ENCODE data around the gene KCTD10.
"Not testable (repeated sequence)": the region's sequence is repeated elsewhere in the genome, so short reads cannot be mapped to it uniquely, and the experiment has no call there.

The KCTD10 gene

GRCh38 chr12:109428804-109429203 lies 48.3 kb downstream of the KCTD10 start:
- peaks cover 11% of the 10 kb centered on the region for H3K4me1 ChIP-seq (ENCODE audit: insufficient read depth, low read length)
- not testable (repeated sequence) for H3K27ac ChIP-seq (ENCODE audit: low read depth, low read length); H3K27me3 ChIP-seq (ENCODE audit: control insufficient read depth in 1 of 2, insufficient read depth in 2 of 2, low read length in 2 of 2); H3K36me3 ChIP-seq (ENCODE audit: insufficient read depth, low read length); H3K4me3 ChIP-seq (ENCODE audit: low read depth in 1 of 2, low read length in 2 of 2); H3K9me3 ChIP-seq (ENCODE audit: low read length); H3K9ac ChIP-seq (ENCODE audit: low read length)

DNA sequence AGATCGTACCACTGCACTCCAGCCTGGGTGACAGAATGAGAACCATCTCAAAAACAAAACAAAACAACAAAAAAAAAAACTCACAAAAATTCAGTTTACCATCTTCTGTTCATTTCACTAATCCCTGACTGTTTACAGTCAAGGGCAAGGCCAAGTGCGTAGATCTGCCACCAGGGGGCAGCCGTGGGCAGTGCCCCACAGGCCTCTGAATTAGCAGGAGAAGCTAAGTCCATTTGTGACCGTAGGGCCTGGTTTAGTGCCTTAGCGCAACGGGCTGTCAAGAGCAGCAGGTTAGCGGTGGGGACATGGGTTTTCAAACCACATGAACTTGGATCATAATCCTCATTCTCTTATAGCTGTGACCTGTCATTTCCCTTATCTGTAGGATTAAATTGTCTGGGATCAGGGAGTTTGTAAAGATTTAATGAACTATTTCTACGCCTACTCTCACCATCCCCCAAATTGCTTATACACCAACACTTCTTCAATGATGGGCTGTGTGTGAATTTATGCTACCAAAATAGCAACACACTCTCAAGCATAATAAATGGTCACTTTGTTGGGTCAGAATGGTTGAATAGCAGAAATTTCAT lies 49.0 kb downstream of the KCTD10 start:
- peaks cover 5% of the 10 kb centered on the region for H3K4me1 ChIP-seq (ENCODE audit: insufficient read depth, low read length)
- H3K27me3 ChIP-seq (ENCODE audit: control insufficient read depth in 1 of 2, insufficient read depth in 2 of 2, low read length in 2 of 2), result no peaks in the 10 kb centered on the region
- H3K9ac ChIP-seq (ENCODE audit: low read length), result no peak overlapping the region
- no peaks in the 10 kb centered on the region for H3K9me3 ChIP-seq (ENCODE audit: low read length)
- no peak overlapping the region for H3K27ac ChIP-seq (ENCODE audit: low read depth, low read length)
- no peak overlapping the region for H3K4me3 ChIP-seq (ENCODE audit: low read depth in 1 of 2, low read length in 2 of 2)
- no peaks in the 10 kb centered on the region for H3K36me3 ChIP-seq (ENCODE audit: insufficient read depth, low read length)

GRCh38 chr12:109423392-109423791 lies 53.7 kb downstream of the KCTD10 start:
- Histone ChIP-seq H3K36me3 (ENCODE audit: insufficient read depth, low read length) (no peaks in the 10 kb centered on the region), H3K27me3 (ENCODE audit: control insufficient read depth in 1 of 2, insufficient read depth in 2 of 2, low read length in 2 of 2) (no peaks in the 10 kb centered on the region), H3K4me1 (ENCODE audit: insufficient read depth, low read length) (no peaks in the 10 kb centered on the region), H3K9ac (ENCODE audit: low read length) (no peak overlapping the region), H3K27ac (ENCODE audit: low read depth, low read length) (no peak overlapping the region), H3K4me3 (ENCODE audit: low read depth in 1 of 2, low read length in 2 of 2) (no peak overlapping the region), H3K9me3 (ENCODE audit: low read length) (no peaks in the 10 kb centered on the region)

GRCh38 chr12:109422251-109422650 lies 54.8 kb downstream of the KCTD10 start:
- no peak overlapping the region for H3K27ac ChIP-seq (ENCODE audit: low read depth, low read length)
- H3K9ac ChIP-seq (ENCODE audit: low read length), result no peak overlapping the region
- no peak overlapping the region for H3K4me3 ChIP-seq (ENCODE audit: low read depth in 1 of 2, low read length in 2 of 2)
- H3K4me1 ChIP-seq (ENCODE audit: insufficient read depth, low read length), result no peaks in the 10 kb centered on the region
- no peaks in the 10 kb centered on the region for H3K27me3 ChIP-seq (ENCODE audit: control insufficient read depth in 1 of 2, insufficient read depth in 2 of 2, low read length in 2 of 2)
- H3K9me3 ChIP-seq (ENCODE audit: low read length), result no peaks in the 10 kb centered on the region
- H3K36me3 ChIP-seq (ENCODE audit: insufficient read depth, low read length), result no peaks in the 10 kb centered on the region

DNA sequence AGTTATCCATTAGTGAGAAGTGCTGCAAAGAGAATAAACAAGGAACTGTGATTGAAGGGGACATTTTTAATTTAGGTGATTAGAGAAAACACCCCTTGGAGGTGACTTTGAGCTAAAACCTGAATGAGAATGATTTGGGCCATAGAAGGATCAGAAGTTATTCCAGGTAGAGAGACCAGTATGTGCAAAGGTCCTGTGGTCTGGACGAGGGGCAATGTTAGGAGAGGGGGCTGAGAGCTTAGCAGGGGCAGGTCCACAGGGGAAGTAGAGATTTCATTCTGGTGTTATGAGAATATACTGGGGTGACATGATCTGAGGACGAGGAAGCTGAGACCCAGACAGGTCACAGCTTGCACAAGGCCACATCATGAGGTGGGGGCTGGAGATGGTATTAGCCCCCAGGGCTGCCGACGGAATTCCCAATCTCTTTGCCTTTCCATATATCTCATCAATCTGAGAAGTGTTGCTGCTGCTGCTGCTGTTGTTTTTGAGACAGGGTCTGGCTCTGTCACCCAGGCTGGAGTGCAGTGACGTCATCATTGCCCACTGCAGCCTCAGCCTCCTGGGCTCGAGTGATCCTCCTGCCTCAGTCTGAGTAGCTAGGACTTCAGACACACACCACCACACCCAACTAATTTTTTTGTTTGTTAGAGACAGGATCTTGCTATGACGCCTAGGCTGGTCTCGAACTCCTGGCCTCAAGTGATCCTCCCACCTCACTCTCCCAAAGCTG lies 55.6 kb downstream of the KCTD10 start:
- no peaks in the 10 kb centered on the region for H3K27me3 ChIP-seq (ENCODE audit: control insufficient read depth in 1 of 2, insufficient read depth in 2 of 2, low read length in 2 of 2)
- H3K9me3 ChIP-seq (ENCODE audit: low read length), result no peaks in the 10 kb centered on the region
- H3K4me1 ChIP-seq (ENCODE audit: insufficient read depth, low read length), result no peaks in the 10 kb centered on the region
- no peaks in the 10 kb centered on the region for H3K36me3 ChIP-seq (ENCODE audit: insufficient read depth, low read length)
- H3K27ac ChIP-seq (ENCODE audit: low read depth, low read length), result no peak overlapping the region
- H3K9ac ChIP-seq (ENCODE audit: low read length), result no peak overlapping the region
- H3K4me3 ChIP-seq (ENCODE audit: low read depth in 1 of 2, low read length in 2 of 2), result no peak overlapping the region

GRCh38 chr12:109418848-109419480 lies 58.1 kb downstream of the KCTD10 start:
- Histone ChIP-seq H3K4me1 (ENCODE audit: insufficient read depth, low read length) (no peaks in the 10 kb centered on the region), H3K9me3 (ENCODE audit: low read length) (no peaks in the 10 kb centered on the region), H3K4me3 (ENCODE audit: low read depth in 1 of 2, low read length in 2 of 2) (no peak overlapping the region), H3K9ac (ENCODE audit: low read length) (no peak overlapping the region), H3K36me3 (ENCODE audit: insufficient read depth, low read length) (no peaks in the 10 kb centered on the region), H3K27ac (ENCODE audit: low read depth, low read length) (no peak overlapping the region), H3K27me3 (ENCODE audit: control insufficient read depth in 1 of 2, insufficient read depth in 2 of 2, low read length in 2 of 2) (no peaks in the 10 kb centered on the region)

GRCh38 chr12:109406147-109406546 lies 71.0 kb downstream of the KCTD10 start:
- H3K9me3 ChIP-seq (ENCODE audit: low read length); H3K27ac ChIP-seq (ENCODE audit: low read depth, low read length); H3K4me1 ChIP-seq (ENCODE audit: insufficient read depth, low read length); H3K9ac ChIP-seq (ENCODE audit: low read length); H3K4me3 ChIP-seq (ENCODE audit: low read depth in 1 of 2, low read length in 2 of 2); H3K36me3 ChIP-seq (ENCODE audit: insufficient read depth, low read length); H3K27me3 ChIP-seq (ENCODE audit: control insufficient read depth in 1 of 2, insufficient read depth in 2 of 2, low read length in 2 of 2): not testable (repeated sequence)

DNA sequence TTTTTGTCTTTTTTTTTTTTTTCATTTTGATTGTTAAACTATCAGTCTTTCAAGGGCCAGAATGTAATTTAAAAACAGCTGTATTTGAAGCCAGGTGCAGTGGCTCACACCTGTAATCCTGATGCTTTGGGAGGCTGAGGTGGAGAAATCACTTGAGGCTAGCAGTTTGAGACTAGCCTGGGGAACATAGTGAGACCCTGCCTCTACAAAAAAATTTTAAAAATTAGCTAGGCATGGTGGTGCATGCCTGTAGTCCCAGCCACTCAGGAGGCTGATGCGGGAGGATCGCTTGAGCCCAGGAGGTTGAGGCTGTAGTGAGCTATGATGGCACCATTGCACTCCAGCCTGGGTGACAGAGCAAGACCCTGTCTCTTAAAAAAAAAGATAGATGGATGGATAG lies 72.3 kb downstream of the KCTD10 start:
- not testable (repeated sequence) for H3K4me3 ChIP-seq (ENCODE audit: low read depth in 1 of 2, low read length in 2 of 2); H3K9ac ChIP-seq (ENCODE audit: low read length); H3K27ac ChIP-seq (ENCODE audit: low read depth, low read length); H3K9me3 ChIP-seq (ENCODE audit: low read length); H3K27me3 ChIP-seq (ENCODE audit: control insufficient read depth in 1 of 2, insufficient read depth in 2 of 2, low read length in 2 of 2); H3K36me3 ChIP-seq (ENCODE audit: insufficient read depth, low read length); H3K4me1 ChIP-seq (ENCODE audit: insufficient read depth, low read length)

All from muscle layer of colon (tissue), 2 donors.